ENCODE data around the gene CYP4A22.
A peak's percentile ranks its signal among the peaks of the same experiment; 100 is the strongest.
"Not testable (repeated sequence)": the region's sequence is repeated elsewhere in the genome, so short reads cannot be mapped to it uniquely, and the experiment has no call there.

CYP4A22 gene

DNA sequence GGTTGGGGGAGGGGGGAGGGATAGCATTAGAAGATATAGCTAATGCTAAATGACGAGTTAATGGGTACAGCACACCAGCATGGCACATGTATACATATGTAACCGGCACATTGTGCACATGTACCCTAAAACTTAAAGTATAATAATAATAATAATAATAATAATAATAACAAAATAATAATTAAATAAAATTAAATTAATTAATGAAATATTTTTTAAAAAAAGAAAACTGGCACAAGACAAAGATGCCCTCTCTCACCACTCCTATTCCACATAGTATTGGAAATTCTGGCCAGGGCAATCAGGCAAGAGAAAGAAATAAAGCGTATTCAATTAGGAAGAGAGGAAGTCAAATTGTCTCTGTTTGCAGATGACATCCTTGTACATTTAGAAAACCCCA lies 20.7 kb downstream of the CYP4A22 start:
- DNase-seq = not testable (repeated sequence)

DNA sequence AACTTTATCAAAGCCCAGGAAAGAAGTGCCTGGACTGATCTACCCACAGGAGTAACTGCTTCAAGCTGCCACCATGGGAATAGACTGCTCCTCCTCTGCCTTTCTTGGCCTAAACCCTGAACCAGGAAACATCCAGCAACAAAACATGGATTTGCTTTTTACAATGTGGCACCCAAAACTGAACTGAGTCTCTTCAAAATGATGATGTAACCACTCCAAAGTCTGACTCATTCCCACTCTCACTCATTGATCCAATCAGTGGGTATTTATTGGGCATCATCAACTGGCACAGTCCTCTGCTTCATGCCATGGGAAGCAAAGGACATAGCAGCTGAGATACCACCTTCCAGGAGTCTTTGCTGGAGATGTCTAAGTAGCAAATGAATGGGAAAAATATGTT lies 23.5 kb downstream of the CYP4A22 start:
- no peak for DNase-seq

DNA sequence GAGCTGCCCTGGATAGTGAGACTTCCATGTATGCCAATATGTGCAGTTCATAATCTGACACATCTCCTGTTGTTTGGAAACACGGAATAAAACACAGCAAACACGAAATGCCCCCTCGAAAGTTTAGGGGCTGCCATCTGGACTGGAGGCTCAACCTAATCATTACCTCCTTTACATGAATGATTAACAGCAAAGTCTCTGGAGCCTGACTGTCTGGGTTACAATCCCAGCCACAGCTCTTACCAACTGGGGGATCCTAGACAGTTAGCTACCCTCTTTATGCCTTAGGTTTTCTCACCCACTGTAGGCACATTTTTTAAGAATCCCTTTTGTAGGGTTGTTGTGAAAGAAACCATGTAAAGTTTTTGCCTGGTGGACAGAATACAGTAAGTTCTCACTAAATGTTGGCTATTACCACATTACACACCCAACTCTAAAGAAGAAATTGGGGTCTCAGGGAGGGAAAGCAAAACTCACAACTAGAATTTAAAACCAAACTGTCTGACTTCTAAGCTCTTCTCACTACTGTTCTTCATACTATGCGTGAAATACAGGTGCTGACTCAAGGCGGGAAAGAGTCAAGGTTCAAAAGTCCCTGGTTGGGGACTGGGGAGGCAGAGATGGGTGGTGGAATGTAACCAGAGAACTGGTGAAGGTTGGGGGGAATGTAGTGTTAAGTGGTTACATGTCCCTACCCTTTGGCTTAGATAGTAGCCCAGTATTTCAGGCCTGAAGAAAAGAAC lies 24.2 kb downstream of the CYP4A22 start:
- no peak for DNase-seq

DNA sequence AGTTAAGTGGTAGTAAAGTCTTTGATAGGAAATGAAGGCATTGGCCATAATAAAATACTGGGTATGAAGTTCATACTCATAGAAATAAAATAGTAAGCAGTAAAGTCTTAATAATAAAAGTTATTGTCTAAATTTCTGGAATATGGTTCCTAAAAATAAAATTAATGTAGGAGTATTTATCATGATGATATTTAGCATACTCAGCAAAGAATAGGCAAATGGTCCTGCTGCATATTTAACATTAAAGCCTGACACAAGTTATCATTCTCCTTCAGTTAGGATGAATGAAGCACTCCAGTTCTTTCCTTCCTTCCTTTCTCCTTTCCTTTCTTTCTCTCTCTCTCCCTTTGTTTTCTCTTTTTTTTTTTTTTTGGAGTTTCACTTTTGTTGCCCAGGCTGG lies 27.3 kb downstream of the CYP4A22 start:
- no peak for DNase-seq

DNA sequence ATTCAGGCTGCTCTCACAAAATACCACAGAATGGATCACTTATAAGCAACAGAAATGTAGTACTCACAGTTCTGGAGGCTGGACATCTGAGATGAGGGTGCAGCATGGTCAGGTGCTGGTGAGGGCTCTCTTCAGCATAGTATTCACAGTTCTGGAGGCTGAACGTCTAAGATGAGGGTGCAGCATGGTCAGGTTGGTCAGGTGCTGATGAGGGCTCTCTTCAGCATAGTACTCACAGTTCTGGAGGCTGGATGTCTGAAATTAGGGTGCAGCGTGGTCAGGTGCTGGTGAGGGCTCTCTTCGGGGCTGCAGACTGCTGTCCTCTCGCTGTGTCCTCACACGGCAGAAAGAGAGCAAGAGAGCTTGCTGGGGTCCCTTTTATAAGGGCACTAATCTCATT lies 35.5 kb downstream of the CYP4A22 start:
- no peak for DNase-seq

DNA sequence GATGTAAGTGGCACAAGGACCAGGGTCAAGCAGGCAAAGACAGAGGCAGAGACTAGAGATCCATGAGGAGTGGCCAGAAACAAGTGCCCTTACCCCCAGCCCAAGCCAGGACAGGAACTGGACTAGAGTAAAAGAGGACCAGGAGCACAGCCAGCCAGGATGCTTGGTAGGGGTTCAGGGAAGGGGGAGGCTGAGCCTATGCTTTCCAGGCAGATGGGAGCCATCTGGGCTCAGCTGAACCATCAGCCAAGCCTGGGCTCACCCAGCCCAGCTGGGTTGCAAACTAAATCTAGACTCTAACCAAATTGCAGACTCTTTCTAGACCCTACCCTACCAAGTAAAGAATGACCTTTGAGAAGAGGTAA lies 37.4 kb downstream of the CYP4A22 start:
- DNase-seq = no peak

DNA sequence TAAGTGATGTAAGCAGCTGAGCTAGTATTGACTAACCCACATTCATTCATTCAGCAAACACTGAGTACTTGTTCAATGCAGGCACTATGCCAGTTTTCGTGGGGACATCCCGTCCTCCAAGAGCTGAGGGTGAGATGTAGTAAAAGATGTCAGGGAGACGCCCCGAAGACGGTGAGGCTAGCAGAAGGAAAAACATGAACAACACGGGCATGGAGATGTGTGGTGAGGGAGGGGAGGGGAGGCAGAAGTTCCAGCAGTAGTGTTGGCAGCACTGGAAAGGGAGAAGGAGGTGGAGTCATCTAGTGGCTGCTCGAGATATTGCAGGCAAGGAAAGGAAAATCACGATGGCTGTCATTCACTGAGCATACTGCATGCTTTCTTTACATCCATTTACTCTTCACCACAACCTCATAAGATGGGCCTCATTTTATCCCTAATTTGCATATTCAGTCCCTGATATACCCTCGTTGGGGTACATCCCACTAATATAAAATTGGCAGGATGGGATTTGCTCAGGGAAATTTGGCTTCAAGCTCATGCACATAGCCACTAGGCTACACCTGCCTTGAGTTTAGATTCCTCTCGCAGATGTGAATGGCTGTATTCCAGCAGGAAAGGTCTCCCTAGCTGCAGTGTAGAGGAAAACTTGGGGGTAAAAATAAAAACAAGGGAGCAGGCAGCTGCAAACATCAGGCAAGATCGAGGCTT lies 38.1 kb downstream of the CYP4A22 start:
- no peak for DNase-seq

DNA sequence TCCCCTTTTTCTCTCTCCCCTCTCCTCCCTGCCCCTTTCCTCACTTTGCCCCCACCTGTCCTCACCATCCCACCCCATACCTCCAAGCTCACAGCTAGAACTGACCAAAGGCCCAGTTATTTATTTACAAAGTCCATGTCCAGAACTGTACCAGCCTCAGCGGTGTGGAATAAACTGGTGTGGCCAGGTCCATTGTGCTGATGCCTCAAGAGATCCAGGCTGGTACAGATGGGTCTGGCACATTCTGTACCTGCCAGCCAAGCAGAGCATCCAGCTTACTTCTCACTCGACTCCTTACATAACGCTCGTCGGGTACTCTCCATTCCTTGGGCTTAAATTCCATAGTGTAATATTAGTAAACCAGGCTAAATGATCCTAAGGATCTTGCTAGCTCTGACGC lies 40.8 kb downstream of the CYP4A22 start:
- no peak for DNase-seq

DNA sequence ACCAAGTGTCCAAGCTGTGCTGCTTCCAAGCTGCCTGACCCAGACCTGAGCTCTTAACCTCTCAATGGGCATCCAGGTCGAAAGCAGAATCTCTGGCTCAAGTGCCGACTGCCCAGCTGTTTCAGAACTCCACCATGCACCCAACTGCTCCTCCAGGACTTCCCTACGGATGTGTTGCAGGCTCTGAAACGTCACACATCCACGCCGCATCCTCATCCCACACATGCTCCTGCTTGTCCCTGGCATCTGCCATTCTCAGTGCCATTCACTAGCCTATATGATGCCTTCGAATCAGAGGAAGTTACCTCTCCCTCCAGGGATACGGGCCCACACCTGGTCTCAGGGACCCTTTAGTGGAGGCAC lies 41.4 kb downstream of the CYP4A22 start:
- DNase-seq = no peak

DNA sequence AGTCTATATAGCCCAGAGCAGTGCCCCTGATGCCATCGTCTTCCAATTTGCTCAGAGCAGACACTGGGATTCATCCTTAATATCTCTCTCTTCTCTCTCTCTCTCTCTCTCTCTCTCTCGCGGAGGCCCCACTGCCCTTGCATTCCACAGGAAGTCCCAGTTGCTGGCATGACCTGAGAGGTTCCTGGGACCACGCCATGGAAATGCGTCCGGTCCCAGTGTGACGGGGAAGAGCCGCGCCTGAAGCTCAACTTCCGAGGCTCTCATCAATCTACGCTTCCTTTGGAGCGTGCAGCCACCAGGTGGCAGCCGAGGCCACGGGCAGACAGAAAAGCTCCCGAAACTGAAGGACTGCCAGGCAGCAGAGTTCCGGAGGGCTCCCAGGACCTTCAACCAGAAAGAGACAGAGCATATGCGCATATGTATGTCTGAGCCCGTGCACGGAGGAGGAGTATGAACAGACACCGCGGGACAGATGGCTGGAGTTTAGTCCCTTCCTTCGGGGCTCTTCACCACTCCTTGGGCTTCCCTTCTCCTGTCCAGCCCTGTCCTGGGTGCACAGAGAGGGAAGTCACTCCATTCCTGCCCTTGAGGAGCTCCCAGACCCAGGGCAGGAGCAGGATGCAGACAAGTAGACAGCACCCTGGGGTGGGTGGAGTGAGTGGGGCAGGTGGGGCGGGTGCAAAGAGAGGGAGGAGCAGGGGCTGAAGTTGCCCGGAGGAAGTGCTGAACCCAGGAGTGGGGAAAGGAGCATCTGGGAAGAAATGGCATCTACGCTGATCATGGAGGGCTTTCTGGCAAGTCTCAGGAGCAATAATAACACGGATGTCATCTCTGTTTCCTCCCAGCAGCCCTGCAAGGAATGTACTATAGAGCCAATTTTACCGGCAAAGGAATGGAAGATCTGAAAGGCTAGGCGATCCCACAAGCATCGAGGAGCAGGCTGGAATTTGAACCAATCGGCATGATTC lies 42.1 kb downstream of the CYP4A22 start:
- DNase-seq = peak; percentile 64

DNA sequence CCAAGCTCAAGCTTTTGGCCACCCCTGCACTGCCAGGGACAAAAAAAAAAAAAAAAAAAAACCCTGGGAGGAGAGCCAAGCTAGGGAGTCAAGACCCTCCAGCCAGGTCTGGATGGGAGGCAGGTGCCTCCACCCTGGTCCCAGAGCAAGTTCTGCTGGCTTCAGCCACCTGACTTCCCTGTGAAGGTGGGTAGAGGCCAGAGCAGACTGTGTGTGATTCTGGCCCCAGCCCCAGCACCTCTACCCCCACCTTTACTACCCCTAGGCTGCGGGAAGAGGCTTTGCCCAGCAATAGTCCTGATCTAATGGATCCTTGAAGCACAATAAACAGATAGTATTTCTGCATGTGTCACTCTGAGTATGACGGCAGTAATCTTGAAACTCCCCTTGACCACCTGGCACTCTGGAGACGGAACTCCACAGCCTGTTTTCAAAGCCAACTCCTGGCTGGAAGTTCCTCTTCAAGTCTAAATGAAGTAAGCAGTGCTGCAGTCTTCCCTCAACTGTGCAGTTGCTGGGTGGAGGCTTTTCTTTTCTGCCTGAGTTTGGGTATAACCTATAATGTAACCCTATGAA lies 42.8 kb downstream of the CYP4A22 start:
- DNase-seq = no peak

DNA sequence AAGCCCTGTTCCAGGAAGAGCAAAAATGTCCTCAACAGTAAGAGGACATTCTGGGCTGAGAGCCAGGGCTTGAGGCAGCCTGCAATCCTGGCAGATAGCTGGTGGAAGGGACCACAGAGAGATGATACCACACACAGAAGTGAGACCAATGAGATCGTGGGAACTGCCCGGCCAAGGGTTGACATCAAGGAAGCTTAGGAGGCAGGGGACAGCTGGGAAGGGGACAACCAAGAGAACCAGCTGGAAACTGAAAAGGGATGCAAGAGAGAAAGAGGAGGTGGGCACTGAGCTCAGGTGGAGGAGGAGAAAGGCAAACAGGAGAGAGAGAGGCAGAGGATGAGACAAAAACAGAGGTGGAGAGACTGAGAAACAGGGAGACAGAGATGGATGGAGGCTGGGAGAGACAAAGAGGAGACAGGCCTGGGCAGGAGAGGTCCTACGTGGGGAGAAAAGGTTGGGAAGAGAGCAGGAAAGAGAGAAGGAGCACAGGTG lies 43.4 kb downstream of the CYP4A22 start:
- no peak for DNase-seq

DNA sequence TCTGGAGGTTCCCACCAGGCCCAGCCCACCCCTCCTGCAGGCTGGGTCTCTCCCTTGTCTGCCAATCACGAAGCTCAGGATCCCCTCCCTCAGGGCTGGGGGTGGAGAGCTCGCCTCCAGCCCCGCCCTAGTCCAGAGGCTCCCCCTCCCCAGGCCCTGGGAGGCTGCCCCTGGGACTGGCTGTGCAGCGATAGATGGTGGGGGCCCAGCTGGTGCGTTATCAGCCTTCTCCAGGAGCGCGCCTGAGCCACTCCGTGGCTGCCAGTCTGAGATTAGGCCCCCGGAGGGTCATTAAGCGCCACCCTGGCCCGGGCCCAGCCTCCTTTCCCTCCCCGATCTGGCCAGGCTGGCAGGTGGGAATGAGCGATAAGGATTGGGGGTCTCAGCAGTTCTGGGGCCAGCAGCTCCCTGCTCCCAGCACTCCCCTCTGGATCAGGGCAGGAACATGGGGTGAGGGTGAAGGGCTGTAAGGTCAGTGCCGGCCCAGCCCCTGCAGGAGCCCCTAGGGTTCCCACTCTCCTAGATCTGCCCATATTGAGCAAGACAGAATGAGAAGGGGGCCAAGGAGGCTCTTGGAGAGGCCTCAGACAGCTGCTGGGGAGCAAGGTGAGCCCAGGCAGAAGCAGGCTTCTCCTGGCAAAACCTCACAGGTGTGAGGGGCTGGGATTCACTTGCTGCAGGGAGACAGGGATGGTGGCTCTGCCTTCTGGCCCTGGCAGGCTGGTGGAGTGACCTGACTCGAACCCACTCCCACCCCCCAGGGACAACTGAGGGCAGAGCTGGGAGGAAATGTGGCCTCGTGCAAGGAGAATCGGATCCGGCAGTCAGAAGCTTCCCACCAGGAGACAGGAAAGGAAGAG lies 44.1 kb downstream of the CYP4A22 start:
- DNase-seq = no peak

DNA sequence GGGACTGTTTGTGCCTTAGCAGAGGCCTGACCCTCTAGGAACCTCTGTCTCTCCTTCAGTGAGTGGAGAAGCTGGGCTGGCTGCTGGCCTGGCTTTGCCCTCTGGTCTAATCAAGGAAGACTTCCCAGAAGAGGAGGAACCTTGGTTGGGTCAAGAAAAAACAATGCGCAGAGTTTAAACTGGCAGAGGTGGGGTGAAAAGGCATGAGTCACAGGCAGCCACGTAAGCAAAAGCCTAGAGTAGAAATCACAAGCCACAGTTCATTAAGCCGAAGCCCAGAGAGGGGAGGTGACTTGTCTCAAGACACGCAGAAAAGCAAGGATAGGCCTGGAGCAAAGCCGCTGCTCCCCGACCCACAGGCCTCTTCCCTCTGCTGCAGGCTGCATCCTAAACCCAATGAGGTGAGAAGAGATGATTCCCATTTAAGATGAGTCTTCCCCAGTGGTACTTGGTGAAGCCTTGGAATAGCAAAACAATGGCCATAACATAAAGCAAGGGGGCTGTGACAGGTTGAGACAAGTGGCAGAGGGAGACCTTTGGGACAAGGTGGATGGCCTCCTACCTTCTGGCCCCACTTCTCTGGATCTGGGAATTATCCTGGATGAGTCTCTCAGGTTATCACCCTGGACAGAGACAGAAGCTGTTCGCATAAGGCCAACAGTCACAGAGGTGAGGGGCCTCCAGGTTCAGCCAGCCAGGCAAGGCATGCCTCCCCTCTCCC lies 44.9 kb downstream of the CYP4A22 start:
- DNase-seq = no peak

DNA sequence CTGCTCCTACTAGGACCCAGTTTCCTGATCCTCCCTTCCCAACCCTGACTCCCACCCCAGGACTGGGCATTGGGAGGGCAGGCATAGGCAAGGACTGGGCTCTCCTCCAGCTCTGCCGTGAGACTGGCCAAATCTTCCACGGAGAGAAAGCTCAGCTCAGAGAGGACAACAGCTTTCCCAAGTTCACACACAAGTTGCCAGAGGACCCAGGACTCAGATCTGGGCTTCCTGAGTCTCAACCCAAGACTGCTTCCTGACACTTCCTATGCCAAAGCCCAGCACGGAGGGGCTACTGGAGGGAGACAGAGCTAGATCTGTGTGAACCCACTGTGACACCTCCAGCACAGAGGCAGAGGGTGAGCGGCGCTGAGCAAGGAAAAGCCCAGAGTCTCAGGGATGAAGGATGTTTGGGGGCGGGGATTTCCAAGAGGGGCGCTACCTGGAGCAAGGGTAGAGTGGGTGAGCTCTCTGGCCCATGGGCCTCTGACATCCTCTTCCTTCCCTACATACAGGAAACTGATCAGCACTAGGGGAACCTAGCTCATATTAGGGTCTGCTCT lies 45.5 kb downstream of the CYP4A22 start:
- DNase-seq = no peak

DNA sequence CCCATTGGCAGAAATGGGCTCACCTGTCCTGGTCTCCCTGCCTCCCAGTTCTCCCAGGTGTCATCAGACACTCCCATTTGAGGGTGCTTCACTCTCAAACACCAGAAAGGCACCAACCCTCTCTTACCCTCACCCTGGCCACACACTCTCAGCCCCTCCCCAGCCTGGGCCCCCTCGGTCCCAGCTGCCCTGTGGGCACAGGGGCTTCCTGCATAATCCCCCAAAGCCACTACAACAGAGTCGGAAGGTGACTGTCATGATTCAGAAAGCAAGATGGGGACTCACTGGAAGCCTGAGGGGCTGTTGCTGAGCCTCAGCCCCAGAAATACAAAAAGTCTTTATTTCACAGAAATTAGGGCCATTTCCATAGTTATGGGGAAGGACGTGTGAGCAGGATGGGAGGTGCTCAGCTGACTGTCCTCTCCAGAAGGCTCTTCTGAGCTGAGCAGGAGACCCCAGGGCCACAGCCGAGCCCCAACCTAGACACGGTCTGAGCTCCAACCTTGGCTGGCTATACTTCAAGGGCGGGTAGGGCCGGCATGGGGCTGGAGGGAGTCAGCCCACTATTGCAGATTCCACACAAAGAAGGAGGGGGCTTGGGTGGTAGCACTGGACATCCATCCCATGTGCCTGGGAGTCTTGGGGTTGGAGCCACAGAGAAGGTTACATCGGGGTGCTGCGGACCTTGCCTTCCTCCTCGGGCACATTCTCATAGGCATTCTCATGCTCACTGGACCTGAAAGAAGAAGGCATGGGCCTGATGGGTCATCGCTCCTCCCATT lies 46.3 kb downstream of the CYP4A22 start:
- DNase-seq = no peak

DNA sequence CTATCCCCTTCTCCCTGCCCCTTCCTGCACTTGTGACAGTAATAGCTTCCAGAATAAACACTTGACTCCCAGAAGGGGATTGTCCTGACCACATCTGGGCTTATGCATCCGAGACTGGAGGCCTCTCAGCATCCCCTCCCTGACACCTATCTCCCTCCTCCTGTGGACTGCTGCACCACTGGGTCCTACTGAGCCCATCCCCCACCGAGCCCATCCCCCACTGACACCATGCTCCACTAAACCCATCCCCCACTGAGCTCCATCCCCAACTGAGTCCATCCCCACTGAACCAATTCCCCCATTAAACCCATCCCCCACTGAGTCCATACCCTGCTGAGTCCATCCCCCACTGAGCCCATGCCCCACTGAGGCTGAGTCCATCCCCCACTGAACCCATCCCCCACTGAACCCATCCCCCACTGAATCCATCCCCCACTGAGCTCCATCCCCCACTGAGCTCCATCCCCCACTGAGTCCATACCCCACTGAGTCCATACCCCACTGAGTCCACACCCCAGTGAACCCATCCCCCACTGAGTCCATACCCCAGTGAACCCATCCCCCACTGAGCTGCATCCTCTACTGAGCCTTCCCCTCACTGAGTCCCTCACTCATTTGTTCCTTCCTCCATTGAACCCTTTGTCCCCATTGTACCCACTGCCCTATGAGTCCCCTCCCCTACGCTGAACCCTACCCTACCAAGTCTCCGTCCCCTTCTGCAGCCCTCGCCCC lies 47.0 kb downstream of the CYP4A22 start:
- DNase-seq = no peak

DNA sequence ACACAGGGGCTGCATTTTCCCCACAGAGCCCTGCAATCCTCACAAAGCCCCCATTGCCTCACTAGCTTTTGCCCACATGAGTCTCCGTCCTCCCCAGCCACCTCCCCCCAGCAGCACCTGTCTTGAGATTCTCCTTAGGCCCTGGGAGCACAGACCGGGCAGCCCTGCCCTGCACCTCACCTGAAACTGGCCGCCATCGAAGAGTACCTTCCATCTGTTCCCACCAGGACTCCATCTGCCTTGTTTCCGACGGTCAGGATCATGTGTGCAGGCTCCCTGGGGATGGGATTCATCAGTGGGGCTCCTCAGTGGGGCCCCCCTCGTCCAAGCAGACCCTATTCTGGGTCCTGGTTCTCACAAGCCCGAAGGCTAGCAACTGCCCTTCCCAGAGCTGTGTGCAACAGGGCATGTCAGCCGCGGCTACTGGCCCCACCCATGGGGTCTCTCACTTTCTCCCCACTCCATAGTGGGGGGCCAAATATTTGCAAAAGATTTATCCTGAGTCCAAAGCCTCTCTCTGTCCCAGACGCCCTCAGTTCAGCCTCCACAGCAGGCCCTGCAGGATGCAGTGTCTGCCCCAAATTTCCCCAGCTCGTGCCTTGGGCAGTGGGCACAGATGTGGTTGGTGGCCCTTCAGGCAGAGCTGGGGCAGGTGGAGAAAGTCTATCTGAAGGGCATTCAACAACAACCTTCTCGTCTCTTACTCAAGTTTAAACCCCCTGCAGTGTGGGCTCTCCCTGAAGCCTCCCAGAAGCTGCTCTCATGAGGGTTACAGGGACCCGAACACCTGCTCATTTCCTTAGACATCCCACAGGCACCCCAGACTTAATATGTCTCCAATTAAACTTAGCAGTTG lies 47.8 kb downstream of the CYP4A22 start:
- no peak for DNase-seq
